Measurements from ENCODE around the gene RAB7B.
"Not testable (repeated sequence)": the region's sequence is repeated elsewhere in the genome, so short reads cannot be mapped to it uniquely, and the experiment has no call there.

RAB7B gene

GRCh38 chr1:205998457-205999241 lies 4.5 kb downstream of the RAB7B start:
- Histone ChIP-seq H3K27ac (replicated peaks) (no peak overlapping the region), H3K27me3 (ENCODE audit: insufficient read depth, poor library complexity, severe bottlenecking) (no peaks in the 10 kb centered on the region)

GRCh38 chr1:205996641-205997040 lies 6.6 kb downstream of the RAB7B start:
- H3K27me3 ChIP-seq (ENCODE audit: insufficient read depth, poor library complexity, severe bottlenecking); H3K27ac ChIP-seq (replicated peaks); DNase-seq (ENCODE audit: low read depth in 1 of 2, low spot score in 1 of 2); H3K4me3 ChIP-seq (replicated peaks; ENCODE audit: insufficient read depth, low read length): not testable (repeated sequence)

More at GRCh38 chr1:205998457-205999241, 4.5 kb downstream of the RAB7B start:
- DNase-seq (ENCODE audit: low read depth in 1 of 2, low spot score in 1 of 2), result no peak
- no peak overlapping the region for H3K4me3 ChIP-seq (replicated peaks; ENCODE audit: insufficient read depth, low read length)
- TF ChIP-seq REST (IDR thresholded peaks at IDR 0.05; ENCODE audit: insufficient replicate concordance, low read depth) (no peak), SPI1 (IDR thresholded peaks at IDR 0.05; ENCODE audit: borderline replicate concordance, low read depth) (no peak), CTCF (IDR thresholded peaks at IDR 0.05; ENCODE audit: insufficient read depth, low read length) (no peak), POLR2AphosphoS5 (IDR thresholded peaks at IDR 0.05; ENCODE audit: low read depth) (no peak), GABPA (IDR thresholded peaks at IDR 0.05; ENCODE audit: low read depth) (no peak)

GRCh38 chr1:205994346-205994745 lies 8.8 kb downstream of the RAB7B start:
- H3K4me3 ChIP-seq (replicated peaks; ENCODE audit: insufficient read depth, low read length), result no peak overlapping the region

More at GRCh38 chr1:205994346-205994745, 8.8 kb downstream of the RAB7B start:
- DNase-seq (ENCODE audit: low read depth in 1 of 2, low spot score in 1 of 2), result no peak
- TF ChIP-seq POLR2AphosphoS5 (IDR thresholded peaks at IDR 0.05; ENCODE audit: low read depth) (no peak), SPI1 (IDR thresholded peaks at IDR 0.05; ENCODE audit: borderline replicate concordance, low read depth) (no peak), CTCF (IDR thresholded peaks at IDR 0.05; ENCODE audit: insufficient read depth, low read length) (no peak), REST (IDR thresholded peaks at IDR 0.05; ENCODE audit: insufficient replicate concordance, low read depth) (no peak), GABPA (IDR thresholded peaks at IDR 0.05; ENCODE audit: low read depth) (no peak)
- Histone ChIP-seq H3K27me3 (ENCODE audit: insufficient read depth, poor library complexity, severe bottlenecking) (no peaks in the 10 kb centered on the region), H3K27ac (replicated peaks) (no peak overlapping the region)

Data from HL-60 (cell line).